HCT116 (cell line): Measurements from ENCODE around the gene TSPAN15. TPM values are rescaled to one million over a fixed set of nuclear protein-coding genes. Genes with fewer than 3 reads are reported as not detected.

Source experiments
- ATAC-seq: fragments of 200-7000 bp; cut with Tn5 transposase; 2 replicates; pipeline ENCODE4 v1.9.1; 2020; ENCODE audit warnings: mild to moderate bottlenecking, moderate library complexity
- BruUV-seq: library from RNA; stranded (reverse); fragments of 400-500 nt; replicated peaks from 2 replicates; lab custom pipeline; 2021; lab: Mats Ljungman, UMichigan
- CTCF ChIA-PET: fragments of 300-600 bp; sonication (Branson Sonifier 250); formaldehyde crosslinking; loops from one replicate; lab custom pipeline; 2021; ENCODE audit warnings: antibody characterized with exemption; lab: Charles Lee
- POLR2A ChIA-PET: fragments of 300-600, 350-600 bp; sonication (Branson Sonifier 250); formaldehyde crosslinking; loops from one replicate; lab custom pipeline; 2021; ENCODE audit warnings: antibody characterized with exemption; lab: Charles Lee
- RAD21 ChIA-PET, 2 experiments: fragments of 300-600 bp; sonication (Branson Sonifier 250); formaldehyde crosslinking; loops; one replicate each; lab custom pipeline; 2023; ENCODE audit warnings: low total read pairs in 2 of 2; ENCODE audit not compliant: uncharacterized antibody in 2 of 2, unreplicated experiment in 2 of 2, low non-redundant PET in 1 of 2; lab: Charles Lee
- DNase-seq: peaks from one replicate; pipeline ENCODE4 v3.0.0-alpha.2; 2010; ENCODE audit warnings: low read depth, low spot score
- H2AFZ ChIP-seq: fragments of 200-600 bp; shearing (Covaris generic), sonication (generic); 2 replicates; pipeline ENCODE4 v1.6.1; 2017; ENCODE audit warnings: low read depth, mixed run types, mixed read lengths, antibody characterized with exemption, low read length; ENCODE audit not compliant: poor library complexity, severe bottlenecking
- H3K27ac ChIP-seq: 2 replicates; pipeline ENCODE4 v1.5.1; 2012; ENCODE audit warnings: low read depth, low read length
- H3K27me3 ChIP-seq: fragments of 200-600 bp; sonication (generic); 2 replicates; pipeline ENCODE4 v1.6.1; 2016; ENCODE audit warnings: mixed run types, low read length, mixed read lengths; ENCODE audit not compliant: insufficient read depth
- H3K36me3 ChIP-seq, 2 experiments: fragments of 200-500 bp in 1 of 2; fragments of 200-600 bp in 1 of 2; sonication (Bioruptor generic) in 1 of 2; sonication (generic) in 1 of 2; 2 replicates each; pipeline versions ENCODE4 v1.5.1 to v1.6.1; 2014 to 2016; ENCODE audit warnings: low read length in 2 of 2, inconsistent platforms in 1 of 2, mixed read lengths in 1 of 2, mixed run types in 1 of 2; ENCODE audit not compliant: insufficient read depth in 2 of 2, control insufficient read depth in 1 of 2
- H3K4me1 ChIP-seq, 2 experiments: fragments of 200-600 bp in 1 of 2; sonication (generic) in 1 of 2; 2 replicates each; pipeline versions ENCODE4 v1.5.1 to v1.6.1; 2012 to 2017; ENCODE audit warnings: low read length in 2 of 2, inconsistent platforms in 1 of 2, mild to moderate bottlenecking in 1 of 2, mixed read lengths in 1 of 2, mixed run types in 1 of 2, moderate library complexity in 1 of 2; ENCODE audit not compliant: insufficient read depth in 2 of 2, control insufficient read depth in 1 of 2
- H3K4me2 ChIP-seq: fragments of 200-600 bp; sonication (generic); 2 replicates; pipeline ENCODE4 v1.6.1; 2017; ENCODE audit warnings: mixed run types, low read length, mixed read lengths
- H3K4me3 ChIP-seq, 2 experiments: fragments of 200-600 bp in 1 of 2; sonication (generic) in 1 of 2; replicated peaks in 1 of 2; 2 replicates each; pipeline ENCODE4 v1.5.1; 2011 to 2016; ENCODE audit warnings: low read length in 2 of 2, control low read depth in 1 of 2, low read depth in 1 of 2, mild to moderate bottlenecking in 1 of 2, mixed read lengths in 1 of 2, mixed run types in 1 of 2
- H3K79me2 ChIP-seq: fragments of 200-600 bp; sonication (generic); 2 replicates; pipeline ENCODE4 v1.6.1; 2017; ENCODE audit warnings: mild to moderate bottlenecking, mixed run types, low read length, moderate library complexity, mixed read lengths; ENCODE audit not compliant: insufficient read depth
- H3K9ac ChIP-seq: fragments of 200-600 bp; sonication (generic); 2 replicates; pipeline ENCODE4 v1.6.1; 2016; ENCODE audit warnings: low read length, mixed read lengths
- H3K9me2 ChIP-seq: fragments of 200-600 bp; sonication (generic), shearing (Covaris generic); 2 replicates; pipeline ENCODE4 v1.6.1; 2017; ENCODE audit warnings: mixed run types, mild to moderate bottlenecking, moderate library complexity; ENCODE audit not compliant: insufficient read depth
- H3K9me3 ChIP-seq, 2 experiments: fragments of 200-500 bp in 1 of 2; fragments of 200-600 bp in 1 of 2; sonication (Bioruptor generic) in 1 of 2; sonication (generic) in 1 of 2; 2 replicates each; pipeline ENCODE4 v1.6.1; 2014 to 2017; ENCODE audit warnings: low read length in 2 of 2, mixed read lengths in 2 of 2, inconsistent platforms in 1 of 2, low read depth in 1 of 2, mild to moderate bottlenecking in 1 of 2, mixed run types in 1 of 2, moderate library complexity in 1 of 2; ENCODE audit not compliant: control insufficient read depth in 1 of 2, insufficient read depth in 1 of 2
- H4K20me1 ChIP-seq: fragments of 200-600 bp; sonication (generic), shearing (Covaris generic); 2 replicates; pipeline ENCODE4 v1.6.1; 2017; ENCODE audit warnings: mixed run types, mild to moderate bottlenecking, moderate library complexity; ENCODE audit not compliant: insufficient read depth
- CEBPB ChIP-seq: IDR thresholded peaks from 2 replicates; pipeline ENCODE4 v1.6.1; 2012; ENCODE audit warnings: low read depth
- EZH2phosphoT487 ChIP-seq: fragments of 200-600 bp; IDR thresholded peaks from 2 replicates; pipeline ENCODE4 v1.6.1; 2018; ENCODE audit warnings: antibody characterized with exemption, borderline replicate concordance
- SIN3A ChIP-seq: IDR thresholded peaks from 2 replicates; pipeline ENCODE4 v1.6.1; 2012; ENCODE audit warnings: low read depth
- SRF ChIP-seq: IDR thresholded peaks from 2 replicates; pipeline ENCODE4 v1.6.1; 2012; ENCODE audit warnings: low read depth
- intact Hi-C: fragments of 100-400 bp; cut with micrococcal nuclease; formaldehyde crosslinking; loops from 2 replicates; pipeline ENCODE4 v1.10.0; 2022
- total RNA-seq: library from RNA; stranded (reverse); gene quantifications from one replicate; pipeline ENCODE4 v1.2.1, GENCODE V29; 2021; ENCODE audit not compliant: unreplicated experiment

TSPAN15 gene
- total RNA-seq, 1 experiment from 2014 or later: 16.0 TPM

- TF ChIP-seq EZH2phosphoT487 (no peak), SIN3A (no peak), CEBPB (no peak)
Measured at GRCh38 chr10:69497611-69498390, 46.5 kb downstream of the TSPAN15 start (continued).

GRCh38 chr10:69498711-69499471, 47.6 kb downstream of the TSPAN15 start:
- no peak overlapping the region for H3K4me2 ChIP-seq
- no peak for ATAC-seq
- H3K9me3 ChIP-seq: no peaks in the 10 kb centered on the region
- H3K4me1 ChIP-seq: peaks cover 4 to 5% of the 10 kb centered on the region in 2 experiments; a peak in 1 of 4 replicates
- H3K79me2 ChIP-seq: no peaks in the 10 kb centered on the region
- H3K9me2 ChIP-seq: no peaks in the 10 kb centered on the region
- no peak overlapping the region for H3K4me3 ChIP-seq
- H2AFZ ChIP-seq: no peak overlapping the region
- DNase-seq: no peak
- BruUV-seq: no TSS peak
- H3K27ac ChIP-seq: no peak overlapping the region
- intact Hi-C loops: no loop called here
- H4K20me1 ChIP-seq: no peaks in the 10 kb centered on the region
- H3K9ac ChIP-seq: no peak overlapping the region
- POLR2A ChIA-PET: no interaction called here
- no peaks in the 10 kb centered on the region for H3K36me3 ChIP-seq
- no peaks in the 10 kb centered on the region for H3K27me3 ChIP-seq
- TF ChIP-seq SRF: no peak
- RAD21 ChIA-PET: no interaction called here
- CTCF ChIA-PET: no interaction called here
